Stomach (tissue), 9 donors: ENCODE measurements around the gene PLEKHD1. TPM values are rescaled to one million over a fixed set of nuclear protein-coding genes. Genes with fewer than 3 reads are reported as not detected.

Experiments used
- DNase-seq, 2 donors: peaks; one replicate each; pipeline versions ENCODE4 v3.0.0 to v3.0.0-alpha.2; 2013 to 2019
- H3K27ac ChIP-seq, 5 donors: fragments of 200-600 bp in 4 of 5; sonication (generic) in 4 of 5; one replicate each; pipeline ENCODE4 v1.5.1; 2013 to 2019; ENCODE audit warnings: mild to moderate bottlenecking in 1 of 5, moderate library complexity in 1 of 5
- H3K27me3 ChIP-seq, 3 donors: fragments of 200-600 bp; sonication (generic); one replicate each; pipeline ENCODE4 v1.5.1; 2017 to 2019; ENCODE audit warnings: mixed run types in 1 of 3
- H3K36me3 ChIP-seq, 4 donors: fragments of 200-600 bp; sonication (generic); 1 replicate in 3 of 4; 2 replicates in 1 of 4; pipeline ENCODE4 v1.5.1; 2016 to 2019
- H3K4me1 ChIP-seq, 4 donors: fragments of 200-600 bp; sonication (generic); one replicate each; pipeline ENCODE4 v1.5.1; 2016 to 2019
- H3K4me3 ChIP-seq, 4 donors: fragments of 200-600 bp; sonication (generic) in 3 of 4; one replicate each; pipeline ENCODE4 v1.5.1; 2016 to 2019; ENCODE audit warnings: mild to moderate bottlenecking in 1 of 4
- H3K9me3 ChIP-seq, 4 donors: fragments of 200-600 bp; sonication (generic); one replicate each; pipeline ENCODE4 v1.5.1; 2016 to 2019
- EP300 ChIP-seq: sonication (generic); formaldehyde crosslinking; IDR thresholded peaks from one replicate; pipeline ENCODE4 v1.6.1; 2017; ENCODE audit warnings: antibody characterized with exemption
- POLR2A ChIP-seq, 4 donors: fragments of 450-650 bp; IDR thresholded peaks; one replicate each; pipeline ENCODE4 v1.6.1; 2016; ENCODE audit warnings: antibody characterized with exemption in 4 of 4, control low read depth in 2 of 4, mild to moderate bottlenecking in 1 of 4, moderate library complexity in 1 of 4
- POLR2AphosphoS5 ChIP-seq, 3 donors: sonication (generic); formaldehyde crosslinking; IDR thresholded peaks; one replicate each; pipeline ENCODE4 v1.6.1; 2016; ENCODE audit warnings: antibody characterized with exemption in 3 of 3
- WGBS, 5 donors: extraction: QIAGEN DNeasy Blood & Tissue Kit in 3 of 5; methylation state at CpG; one replicate each; pipeline versions ENCODE4 v1.1.5 to v1.1.7; 2013 to 2018; 5-methylcytosine and 5-hydroxymethylcytosine counted together
- intact Hi-C: fragments of 100-400 bp; cut with DNase I; formaldehyde crosslinking; loops from one replicate; pipeline ENCODE4 v1.15.1; 2023; ENCODE audit warnings: low total_unique reads
- polyA plus RNA-seq, 3 donors: library from polyadenylated mRNA; stranded (reverse); fragments of 200-250 nt; gene quantifications; one replicate each; pipeline ENCODE4 v1.2.3, GENCODE V29; 2013
- total RNA-seq, 5 donors: library from RNA; depleted of rRNA; stranded (reverse); fragments of >200 nt; gene quantifications; one replicate each; pipeline versions ENCODE4 v1.1.0 to v1.2.3, GENCODE V29; 2014 to 2016
- TF ChIP-seq, protein P1 (sequence below), 7 experiments: fragments of 450-650 bp in 4 of 7; fragments of 200-600 bp in 3 of 7; sonication (generic) in 3 of 7; IDR thresholded peaks; one replicate each; pipeline ENCODE4 v1.5.1; 2016 to 2019; ENCODE audit warnings: antibody characterized with exemption in 7 of 7, control low read depth in 2 of 7, mild to moderate bottlenecking in 1 of 7
- donor health status: healthy with polysubstance abuse.
- donor health status: Bipolar disorder and iron deficiency.
- donor health status: healthy.

Gene PLEKHD1
- total and polyA plus RNA-seq, 8 donors, result 0.08 to 0.55 (median 0.14) TPM; not detected in 4

DNA sequence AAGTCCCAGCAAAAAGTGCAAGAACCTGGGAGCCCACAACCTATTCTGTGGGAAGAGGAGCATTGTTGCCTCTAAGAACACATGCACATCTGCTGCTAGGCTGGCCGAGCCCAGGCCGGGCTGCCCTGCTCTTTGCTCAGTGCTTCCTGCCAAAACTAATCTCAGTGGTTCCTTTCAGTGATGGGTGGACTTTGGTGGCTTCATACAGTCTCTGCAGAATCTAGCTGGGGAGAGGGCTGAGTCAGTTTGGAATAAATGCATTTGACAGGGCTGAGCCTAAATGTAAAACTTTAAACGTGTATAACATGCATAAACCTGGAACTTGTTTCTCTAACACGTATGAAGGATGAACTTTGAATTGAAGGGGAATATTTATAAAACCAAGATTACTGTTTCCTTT lies 45.6 kb downstream of the PLEKHD1 start:
- no peak for TF ChIP-seq EP300
- no peak for TF ChIP-seq POLR2AphosphoS5 (IDR thresholded peaks at IDR 0.05)
- TF ChIP-seq, protein P1, sequence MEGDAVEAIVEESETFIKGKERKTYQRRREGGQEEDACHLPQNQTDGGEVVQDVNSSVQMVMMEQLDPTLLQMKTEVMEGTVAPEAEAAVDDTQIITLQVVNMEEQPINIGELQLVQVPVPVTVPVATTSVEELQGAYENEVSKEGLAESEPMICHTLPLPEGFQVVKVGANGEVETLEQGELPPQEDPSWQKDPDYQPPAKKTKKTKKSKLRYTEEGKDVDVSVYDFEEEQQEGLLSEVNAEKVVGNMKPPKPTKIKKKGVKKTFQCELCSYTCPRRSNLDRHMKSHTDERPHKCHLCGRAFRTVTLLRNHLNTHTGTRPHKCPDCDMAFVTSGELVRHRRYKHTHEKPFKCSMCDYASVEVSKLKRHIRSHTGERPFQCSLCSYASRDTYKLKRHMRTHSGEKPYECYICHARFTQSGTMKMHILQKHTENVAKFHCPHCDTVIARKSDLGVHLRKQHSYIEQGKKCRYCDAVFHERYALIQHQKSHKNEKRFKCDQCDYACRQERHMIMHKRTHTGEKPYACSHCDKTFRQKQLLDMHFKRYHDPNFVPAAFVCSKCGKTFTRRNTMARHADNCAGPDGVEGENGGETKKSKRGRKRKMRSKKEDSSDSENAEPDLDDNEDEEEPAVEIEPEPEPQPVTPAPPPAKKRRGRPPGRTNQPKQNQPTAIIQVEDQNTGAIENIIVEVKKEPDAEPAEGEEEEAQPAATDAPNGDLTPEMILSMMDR (IDR thresholded peaks at IDR 0.05), result no peak
- TF ChIP-seq POLR2A (IDR thresholded peaks at IDR 0.05), result no peak
- intact Hi-C loops, result no loop called here

DNA sequence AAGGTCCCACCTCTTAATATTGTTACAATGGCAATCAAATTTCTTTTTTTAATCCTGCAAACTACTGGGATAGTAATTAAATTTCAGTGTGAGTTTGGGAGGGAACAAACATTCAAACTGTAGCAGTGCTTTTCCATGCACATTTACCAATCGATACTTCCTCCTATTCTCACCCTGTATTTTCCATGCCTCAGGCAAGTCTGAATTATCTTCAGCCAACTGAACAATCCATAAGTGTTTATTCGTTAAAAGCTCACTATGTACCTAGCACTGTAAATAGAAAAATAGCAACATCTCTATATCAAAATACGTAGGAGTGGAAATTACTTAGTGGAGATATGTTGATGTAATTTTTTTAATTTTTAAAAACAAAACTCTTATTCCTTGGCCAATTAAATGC lies 46.6 kb downstream of the PLEKHD1 start:
- H3K9me3 ChIP-seq, result no peaks in the 10 kb centered on the region
- no peak overlapping the region for H3K27ac ChIP-seq
- intact Hi-C loops, result no loop called here
- no peak overlapping the region for H3K4me3 ChIP-seq
- no peak for TF ChIP-seq POLR2A (IDR thresholded peaks at IDR 0.05)
- no peak for TF ChIP-seq POLR2AphosphoS5 (IDR thresholded peaks at IDR 0.05)
- no peak for TF ChIP-seq EP300
- TF ChIP-seq, protein P1 (IDR thresholded peaks at IDR 0.05), result no peak
- DNase-seq, result no peak
- WGBS, 5 donors, result 35 to 48% (median 41%) methylated on average over 3 of the region's 3 CpGs
- peaks cover 4 to 10% (median 5%) of the 10 kb centered on the region in 4 donors for H3K4me1 ChIP-seq
- peaks cover 0 to 41% (median 0%) of the 10 kb centered on the region in 3 donors for H3K27me3 ChIP-seq
- no peaks in the 10 kb centered on the region for H3K36me3 ChIP-seq

More for the DNA sequence above, 45.6 kb downstream of the PLEKHD1 start:
- Histone ChIP-seq H3K27ac (no peak overlapping the region), H3K27me3 (peaks cover 0 to 42% (median 0%) of the 10 kb centered on the region in 3 donors), H3K36me3 (no peaks in the 10 kb centered on the region), H3K9me3 (no peaks in the 10 kb centered on the region), H3K4me1 (peaks cover 0 to 10% (median 2%) of the 10 kb centered on the region in 4 donors), H3K4me3 (no peak overlapping the region)
- 41 to 58% (median 54%) methylated on average over 4 of the region's 4 CpGs for WGBS, 5 donors
- DNase-seq, result no peak

DNA sequence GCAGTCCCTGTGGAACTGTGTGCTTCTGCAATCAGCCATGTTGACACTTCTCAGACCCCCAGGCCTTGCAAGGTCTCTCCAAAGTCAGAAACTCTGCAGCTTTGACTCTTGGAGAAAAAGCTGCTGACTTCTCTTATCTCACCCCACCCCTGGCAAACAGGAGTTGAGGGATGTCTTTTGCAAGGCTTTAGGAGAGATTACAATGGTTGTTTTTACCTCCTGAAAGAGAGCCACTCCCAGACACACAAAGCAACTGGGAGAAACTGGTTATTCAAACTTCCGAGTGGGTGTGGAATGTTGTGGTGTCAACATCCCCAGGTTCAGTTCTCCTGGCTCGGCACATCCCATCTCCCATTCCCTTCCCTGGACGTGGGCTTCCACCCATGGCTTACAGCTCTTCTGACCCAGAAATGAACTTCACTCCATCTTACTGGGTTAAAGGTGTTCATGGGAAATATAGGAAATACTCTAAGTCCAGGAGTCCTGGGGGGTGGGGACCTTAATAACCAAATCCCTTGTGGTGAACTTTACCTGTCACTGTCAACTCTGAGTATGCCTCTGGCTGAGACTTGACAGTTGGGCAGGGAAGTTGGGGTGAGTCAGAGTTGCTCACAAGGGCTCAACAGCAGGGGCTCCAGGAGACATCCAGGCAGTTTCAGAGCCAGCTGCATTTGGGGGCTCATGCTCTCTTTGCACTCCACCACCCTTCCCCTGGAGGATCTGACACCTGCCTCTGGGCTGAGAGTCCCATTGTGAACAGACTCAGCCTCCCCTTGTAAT lies 48.2 kb downstream of the PLEKHD1 start:
- Histone ChIP-seq H3K27ac (peak overlapping the region in 3 of 5 donors; percentile 18 to 40 (median 20)), H3K4me3 (no peak overlapping the region), H3K9me3 (no peaks in the 10 kb centered on the region), H3K27me3 (peaks cover 0 to 37% (median 0%) of the 10 kb centered on the region in 3 donors), H3K4me1 (peaks cover 4 to 10% (median 5%) of the 10 kb centered on the region in 4 donors), H3K36me3 (no peaks in the 10 kb centered on the region)
- peak in 1 of 2 donors; percentile 82 for DNase-seq
- intact Hi-C loops, result no loop called here
- WGBS, 5 donors, result 15 to 36% (median 24%) methylated on average over 3 of the region's 3 CpGs
- TF ChIP-seq, protein P1 (IDR thresholded peaks at IDR 0.05), result no peak
- TF ChIP-seq POLR2A (IDR thresholded peaks at IDR 0.05) (no peak), EP300 (no peak), POLR2AphosphoS5 (IDR thresholded peaks at IDR 0.05) (peak in 1 of 3 donors; percentile 16)

DNA sequence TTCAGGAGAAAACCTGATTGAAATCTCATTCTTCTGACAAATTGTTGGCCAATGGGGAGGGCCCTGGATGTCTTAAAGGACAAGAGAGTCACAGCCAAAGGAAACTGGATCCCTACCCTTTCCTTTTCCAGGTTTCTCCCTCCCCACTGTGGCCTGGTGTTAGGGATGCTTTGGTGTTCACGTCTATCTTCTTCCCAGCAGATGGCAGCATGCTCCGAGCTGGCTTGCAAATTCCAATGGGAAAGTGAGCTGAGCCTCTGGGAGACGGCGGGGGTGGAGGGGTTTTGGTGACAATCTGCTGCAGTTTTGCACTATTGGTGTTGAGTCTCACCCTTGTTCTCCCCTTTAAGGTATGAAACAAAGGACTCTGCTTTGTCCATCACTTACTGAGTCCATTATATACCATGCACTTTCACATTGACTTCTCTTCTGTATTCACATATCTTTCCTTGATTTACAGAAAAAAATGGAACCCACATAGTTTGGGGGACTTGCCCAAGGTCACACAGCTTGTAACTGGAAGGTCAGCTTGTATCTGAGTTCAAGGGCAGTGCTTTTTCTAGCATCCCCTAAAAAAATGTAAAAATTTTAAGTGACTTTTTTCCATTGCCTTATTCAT lies 50.8 kb downstream of the PLEKHD1 start:
- Histone ChIP-seq H3K27ac (no peak overlapping the region), H3K9me3 (no peaks in the 10 kb centered on the region), H3K36me3 (no peaks in the 10 kb centered on the region), H3K4me3 (no peak overlapping the region), H3K4me1 (peaks cover 4 to 10% (median 5%) of the 10 kb centered on the region in 4 donors), H3K27me3 (peaks cover 0 to 16% (median 0%) of the 10 kb centered on the region in 3 donors)
- WGBS, 5 donors, result 0 to 5% (median 2%) methylated on average over 4 of the region's 4 CpGs
- TF ChIP-seq EP300 (no peak), POLR2AphosphoS5 (IDR thresholded peaks at IDR 0.05) (no peak), POLR2A (IDR thresholded peaks at IDR 0.05) (no peak)
- TF ChIP-seq, protein P1 (IDR thresholded peaks at IDR 0.05), result peak in 3 of 7 experiments; percentile 29 to 46 (median 30)
- DNase-seq, result peak; percentile 37 to 78
- intact Hi-C loops, result no loop called here
